ENCODE measurements around the gene KIN. TPM values are rescaled to one million over a fixed set of nuclear protein-coding genes. Genes with fewer than 3 reads are reported as not detected.
"Not testable (repeated sequence)": the region's sequence is repeated elsewhere in the genome, so short reads cannot be mapped to it uniquely, and the experiment has no call there.

KIN gene
- total RNA-seq, 2 experiments from 2014 or later, result 13.9 to 15.9 TPM

GRCh38 chr10:7797582-7797981, 9.8 kb upstream of the KIN start:
- POLR2A ChIA-PET, result no interaction called here
- CTCF ChIA-PET, result no interaction called here

GRCh38 chr10:7795605-7796004, 7.8 kb upstream of the KIN start:
- CTCF ChIA-PET, result no interaction called here

GRCh38 chr10:7794251-7795026, 6.6 kb upstream of the KIN start:
- CTCF ChIA-PET, result interaction anchor here (0.7 kb wide), 1 partner anchor 42 kb away, joined by 3 read pairs; no protein-coding TSS in a partner anchor
- POLR2A ChIA-PET, result interaction anchor here (0.7 kb wide), 1 partner anchor 385 kb away, joined by 5 read pairs; no protein-coding TSS in a partner anchor

More at GRCh38 chr10:7795605-7796004, 7.8 kb upstream of the KIN start:
- POLR2A ChIA-PET, result no interaction called here

- ChIA-PET POLR2A (no interaction called here), CTCF (interaction anchor here (1.1 kb wide), 1 partner anchor 25 kb away, joined by 3 read pairs; the partner anchor contains the start of gene TAF3)
Measured at GRCh38 chr10:7792541-7792940, 4.7 kb upstream of the KIN start.

- CTCF ChIA-PET, result no interaction called here
- POLR2A ChIA-PET, result interaction anchor here (2.8 kb wide), 1 partner anchor 28 kb away, joined by 23 read pairs; the partner anchor contains the start of gene TAF3
Measured at GRCh38 chr10:7789390-7789789, 1.6 kb upstream of the KIN start.

- ChIA-PET POLR2A (interaction anchor here (2.8 kb wide), 1 partner anchor 28 kb away, joined by 23 read pairs; the partner anchor contains the start of gene TAF3), CTCF (no interaction called here)
Measured at GRCh38 chr10:7788639-7789286, 970 bp upstream of the KIN start.

- POLR2A ChIA-PET, result interaction anchor here (2.8 kb wide), 1 partner anchor 30 kb away, joined by 23 read pairs; the partner anchor contains the start of gene TAF3
- CTCF ChIA-PET, result no interaction called here
Measured at GRCh38 chr10:7787150-7787856, 490 bp downstream of the KIN start.

GRCh38 chr10:7786430-7786829, 1.4 kb downstream of the KIN start:
- POLR2A ChIA-PET, result no interaction called here
- CTCF ChIA-PET, result no interaction called here

- CTCF ChIA-PET, POLR2A ChIA-PET: not testable (repeated sequence)
Measured at GRCh38 chr10:7782194-7782593, 5.6 kb downstream of the KIN start.

- ChIA-PET POLR2A (interaction anchor here (0.7 kb wide), 1 partner anchor 247 kb away, joined by 3 read pairs; no protein-coding TSS in a partner anchor), CTCF (interaction anchor here (0.6 kb wide), 1 partner anchor 254 kb away, joined by 5 read pairs; no protein-coding TSS in a partner anchor)
Measured at GRCh38 chr10:7776777-7777176, 11.0 kb downstream of the KIN start.

- CTCF ChIA-PET, result no interaction called here
- POLR2A ChIA-PET, result interaction anchor here (0.7 kb wide), 1 partner anchor 935 kb away, joined by 6 read pairs; no protein-coding TSS in a partner anchor
Measured at GRCh38 chr10:7773845-7774801, 13.7 kb downstream of the KIN start.

- CTCF ChIA-PET, result interaction anchor here (0.7 kb wide), 1 partner anchor 993 kb away, joined by 4 read pairs; no protein-coding TSS in a partner anchor
- POLR2A ChIA-PET, result no interaction called here
Measured at GRCh38 chr10:7768417-7768816, 19.4 kb downstream of the KIN start.

- ChIA-PET POLR2A (no interaction called here), CTCF (no interaction called here)
Measured at GRCh38 chr10:7767209-7767608, 20.6 kb downstream of the KIN start.

GRCh38 chr10:7766241-7766640, 21.6 kb downstream of the KIN start:
- POLR2A ChIA-PET, result no interaction called here
- CTCF ChIA-PET, result no interaction called here

- POLR2A ChIA-PET, result no interaction called here
- CTCF ChIA-PET, result no interaction called here
Measured at GRCh38 chr10:7763929-7764328, 23.9 kb downstream of the KIN start.

- ChIA-PET POLR2A (no interaction called here), CTCF (no interaction called here)
Measured at GRCh38 chr10:7756360-7756992, 31.3 kb downstream of the KIN start.

- POLR2A ChIA-PET, result no interaction called here
- CTCF ChIA-PET, result no interaction called here
Measured at GRCh38 chr10:7755103-7755502, 32.7 kb downstream of the KIN start.

- POLR2A ChIA-PET, result no interaction called here
Measured at GRCh38 chr10:7752251-7752650, 35.5 kb downstream of the KIN start.

GRCh38 chr10:7750222-7750621, 37.6 kb downstream of the KIN start:
- ChIA-PET POLR2A (no interaction called here), CTCF (no interaction called here)

More at GRCh38 chr10:7752251-7752650, 35.5 kb downstream of the KIN start:
- CTCF ChIA-PET, result no interaction called here
